HEK293 (cell line): ENCODE data around the gene THAP4.

Experiments
- CTCF ChIA-PET: fragments of 350-600 bp; formaldehyde crosslinking; extraction: SDS; loops from one replicate; lab custom pipeline; 2021; ENCODE audit warnings: antibody characterized with exemption; lab: Yijun Ruan, JAX
- POLR2A ChIA-PET: fragments of 300-600 bp; formaldehyde crosslinking; extraction: SDS; loops from one replicate; lab custom pipeline; 2020; ENCODE audit warnings: antibody characterized with exemption, inconsistent platforms; lab: Yijun Ruan, JAX
- H3K27ac ChIP-seq: fragments of 200-500 bp; sonication (Bioruptor generic); 2 replicates; pipeline ENCODE4 v1.5.1; 2014; ENCODE audit warnings: low read depth, low read length, control low read depth, inconsistent platforms; ENCODE audit errors: extremely low read depth
- H3K36me3 ChIP-seq, 2 experiments: fragments of 200-500 bp in 1 of 2; sonication (Bioruptor generic) in 1 of 2; 1 replicate in 1 of 2; 2 replicates in 1 of 2; pipeline ENCODE4 v1.5.1; 2014 to 2017; ENCODE audit warnings: inconsistent platforms in 2 of 2, low read length in 2 of 2; ENCODE audit not compliant: control insufficient read depth in 2 of 2, insufficient read depth in 1 of 2
- H3K4me1 ChIP-seq: fragments of 200-500 bp; sonication (Bioruptor generic); 2 replicates; pipeline ENCODE4 v1.5.1; 2014; ENCODE audit warnings: mild to moderate bottlenecking, low read length, inconsistent platforms; ENCODE audit not compliant: control insufficient read depth, insufficient read depth
- H3K4me3 ChIP-seq: 2 replicates; pipeline ENCODE4 v1.5.1; 2011; ENCODE audit warnings: low read depth, mild to moderate bottlenecking, control low read depth, low read length, moderate library complexity
- H3K9me3 ChIP-seq: fragments of 200-500 bp; sonication (Bioruptor generic); 2 replicates; pipeline ENCODE4 v1.5.1; 2014; ENCODE audit warnings: low read depth, low read length, inconsistent platforms; ENCODE audit not compliant: control insufficient read depth, insufficient read depth
- EGR2 ChIP-seq: fragments of 450-650 bp; formaldehyde crosslinking; IDR thresholded peaks from 2 replicates; pipeline ENCODE4 v1.5.1; 2016; ENCODE audit warnings: low read depth, missing biosample characterization, missing genetic modification characterization
- GLI4 ChIP-seq: fragments of 450-650 bp; formaldehyde crosslinking; IDR thresholded peaks from 2 replicates; pipeline ENCODE4 v1.5.1; 2016; ENCODE audit warnings: missing biosample characterization, missing genetic modification characterization
- GLIS2 ChIP-seq: fragments of 450-650 bp; formaldehyde crosslinking; IDR thresholded peaks from 2 replicates; pipeline ENCODE4 v1.5.1; 2016; ENCODE audit warnings: missing biosample characterization, missing genetic modification characterization
- KLF1 ChIP-seq: fragments of 450-650 bp; formaldehyde crosslinking; IDR thresholded peaks from 2 replicates; pipeline ENCODE4 v1.5.1; 2016; ENCODE audit warnings: missing biosample characterization, missing genetic modification characterization
- SCRT2 ChIP-seq: fragments of 450-650 bp; formaldehyde crosslinking; IDR thresholded peaks from 2 replicates; pipeline ENCODE4 v1.5.1; 2016; ENCODE audit warnings: missing biosample characterization, missing genetic modification characterization
- SETDB1 ChIP-seq: IDR thresholded peaks from one replicate; pipeline ENCODE4 v1.6.1; 2017; ENCODE audit warnings: mild to moderate bottlenecking, low read length, moderate library complexity, mixed read lengths; ENCODE audit not compliant: insufficient read length
- SP2 ChIP-seq: fragments of 450-650 bp; formaldehyde crosslinking; IDR thresholded peaks from 2 replicates; pipeline ENCODE4 v1.5.1; 2016; ENCODE audit warnings: missing biosample characterization, missing genetic modification characterization
- SP7 ChIP-seq: fragments of 450-650 bp; formaldehyde crosslinking; IDR thresholded peaks from 2 replicates; pipeline ENCODE4 v1.5.1; 2016; ENCODE audit warnings: missing biosample characterization, missing genetic modification characterization
- WT1 ChIP-seq: fragments of 450-650 bp; formaldehyde crosslinking; IDR thresholded peaks from 2 replicates; pipeline ENCODE4 v1.5.1; 2016; ENCODE audit warnings: missing biosample characterization, missing genetic modification characterization
- ZFHX2 ChIP-seq: fragments of 450-650 bp; formaldehyde crosslinking; conservative IDR thresholded peaks from 2 replicates; pipeline ENCODE4 v1.5.1; 2016; ENCODE audit warnings: missing biosample characterization, missing genetic modification characterization
- ZNF121 ChIP-seq: fragments of 450-650 bp; formaldehyde crosslinking; IDR thresholded peaks from 2 replicates; pipeline ENCODE4 v1.5.1; 2016; ENCODE audit warnings: missing biosample characterization, missing genetic modification characterization
- ZNF211 ChIP-seq: fragments of 450-650 bp; formaldehyde crosslinking; IDR thresholded peaks from 2 replicates; pipeline ENCODE4 v1.5.1; 2016; ENCODE audit warnings: low read depth, missing biosample characterization, missing genetic modification characterization
- ZNF585B ChIP-seq: fragments of 450-650 bp; formaldehyde crosslinking; IDR thresholded peaks from 2 replicates; pipeline ENCODE4 v1.5.1; 2016; ENCODE audit warnings: missing biosample characterization, missing genetic modification characterization
- ZNF600 ChIP-seq: fragments of 450-650 bp; formaldehyde crosslinking; IDR thresholded peaks from 2 replicates; pipeline ENCODE4 v1.5.1; 2016; ENCODE audit warnings: missing biosample characterization, missing genetic modification characterization
- TF ChIP-seq, protein P1 (sequence below): fragments of 450-650 bp; formaldehyde crosslinking; IDR thresholded peaks from 2 replicates; pipeline ENCODE4 v1.5.1; 2016; ENCODE audit warnings: missing biosample characterization, missing genetic modification characterization
- TF ChIP-seq, protein P2 (sequence below): fragments of 450-650 bp; formaldehyde crosslinking; conservative IDR thresholded peaks from 2 replicates; pipeline ENCODE4 v1.5.1; 2016; ENCODE audit warnings: low read depth, missing biosample characterization, missing genetic modification characterization
- TF ChIP-seq, protein P3 (sequence below): fragments of 450-650 bp; formaldehyde crosslinking; IDR thresholded peaks from 2 replicates; pipeline ENCODE4 v1.5.1; 2016; ENCODE audit warnings: missing biosample characterization, missing genetic modification characterization
- TF ChIP-seq, protein P4 (sequence below): fragments of 450-650 bp; IDR thresholded peaks from 2 replicates; pipeline ENCODE4 v1.5.1; 2018; ENCODE audit warnings: missing biosample characterization, mild to moderate bottlenecking, missing genetic modification characterization
- TF ChIP-seq, protein P5 (sequence below): fragments of 450-650 bp; formaldehyde crosslinking; IDR thresholded peaks from 2 replicates; pipeline ENCODE4 v1.5.1; 2016; ENCODE audit warnings: missing biosample characterization, missing genetic modification characterization, borderline replicate concordance

Gene THAP4

DNA sequence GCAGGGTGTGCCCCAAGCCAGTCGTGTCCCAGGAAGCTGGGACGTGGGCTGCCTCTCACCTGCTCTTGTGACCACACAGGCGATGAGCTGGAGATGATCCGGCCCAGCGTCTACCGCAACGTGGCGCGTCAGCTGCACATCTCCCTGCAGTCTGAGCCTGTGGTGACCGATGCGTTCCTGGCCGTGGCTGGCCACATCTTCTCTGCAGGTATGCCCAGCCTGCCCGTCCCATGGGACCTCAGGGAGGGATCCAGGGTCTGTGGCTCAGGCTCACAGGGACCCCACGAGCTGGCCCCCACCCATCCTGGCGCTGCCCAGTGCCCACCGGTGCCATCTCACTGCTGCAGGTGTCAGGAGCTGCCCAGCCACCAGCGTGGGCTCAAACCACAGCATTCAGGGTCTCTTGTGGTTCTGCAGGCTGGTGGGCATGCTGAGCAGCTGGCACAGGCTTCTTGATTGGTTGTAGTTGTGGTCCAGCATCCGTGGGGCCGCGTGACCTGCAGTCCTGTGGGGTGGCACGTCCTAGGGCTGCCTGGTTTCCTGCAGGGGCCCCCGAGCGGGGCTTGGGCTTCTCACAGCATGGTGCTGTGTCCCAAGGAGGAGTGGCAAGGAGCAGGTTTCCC lies 74.6 kb downstream of the THAP4 start:
- H3K4me1 ChIP-seq: no peaks in the 10 kb centered on the region
- CTCF ChIA-PET: interaction anchor here (0.6 kb wide), 1 partner anchor 49 kb away, joined by 3 read pairs; no protein-coding TSS in a partner anchor
- POLR2A ChIA-PET: no interaction called here
- H3K27ac ChIP-seq: no peak overlapping the region
- TF ChIP-seq KLF1 (tag by site-specific recombination): 0 out of 2 replicates have a peak, but pooled peaks have one; percentile 6
- no peak for TF ChIP-seq ZNF211 (tag by site-specific recombination)
- TF ChIP-seq, protein P1, sequence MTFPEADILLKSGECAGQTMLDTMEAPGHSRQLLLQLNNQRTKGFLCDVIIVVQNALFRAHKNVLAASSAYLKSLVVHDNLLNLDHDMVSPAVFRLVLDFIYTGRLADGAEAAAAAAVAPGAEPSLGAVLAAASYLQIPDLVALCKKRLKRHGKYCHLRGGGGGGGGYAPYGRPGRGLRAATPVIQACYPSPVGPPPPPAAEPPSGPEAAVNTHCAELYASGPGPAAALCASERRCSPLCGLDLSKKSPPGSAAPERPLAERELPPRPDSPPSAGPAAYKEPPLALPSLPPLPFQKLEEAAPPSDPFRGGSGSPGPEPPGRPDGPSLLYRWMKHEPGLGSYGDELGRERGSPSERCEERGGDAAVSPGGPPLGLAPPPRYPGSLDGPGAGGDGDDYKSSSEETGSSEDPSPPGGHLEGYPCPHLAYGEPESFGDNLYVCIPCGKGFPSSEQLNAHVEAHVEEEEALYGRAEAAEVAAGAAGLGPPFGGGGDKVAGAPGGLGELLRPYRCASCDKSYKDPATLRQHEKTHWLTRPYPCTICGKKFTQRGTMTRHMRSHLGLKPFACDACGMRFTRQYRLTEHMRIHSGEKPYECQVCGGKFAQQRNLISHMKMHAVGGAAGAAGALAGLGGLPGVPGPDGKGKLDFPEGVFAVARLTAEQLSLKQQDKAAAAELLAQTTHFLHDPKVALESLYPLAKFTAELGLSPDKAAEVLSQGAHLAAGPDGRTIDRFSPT (tag by site-specific recombination): peak; percentile 46; the same call in 1 of the 2 replicates
- no peak overlapping the region for H3K4me3 ChIP-seq
- no peaks in the 10 kb centered on the region; the same call in 1 of the 2 replicates for H3K9me3 ChIP-seq
- no peaks in the 10 kb centered on the region for H3K36me3 ChIP-seq

DNA sequence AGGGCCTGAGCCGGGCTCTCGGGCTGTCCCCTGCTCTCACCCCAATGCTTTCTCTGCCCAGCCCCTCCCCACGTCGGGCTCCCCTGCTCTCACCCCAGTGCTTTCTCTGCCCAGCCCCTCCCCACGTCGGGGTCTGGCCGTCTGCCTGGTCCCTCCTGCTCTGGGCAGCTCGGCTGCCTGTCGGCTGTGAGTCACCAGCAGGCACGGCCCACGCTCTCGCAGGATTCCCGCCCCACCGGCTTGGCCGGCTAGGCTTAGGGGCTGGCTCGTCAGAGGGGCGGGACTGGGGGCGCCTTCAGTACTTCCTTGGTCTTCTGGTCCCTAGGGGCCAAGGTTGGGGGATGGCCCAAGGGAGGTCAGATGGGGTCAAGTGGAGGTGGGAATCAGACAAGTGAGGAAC lies 75.1 kb downstream of the THAP4 start:
- Histone ChIP-seq H3K36me3 (no peaks in the 10 kb centered on the region), H3K4me1 (no peaks in the 10 kb centered on the region), H3K9me3 (no peaks in the 10 kb centered on the region; the same call in 1 of the 2 replicates), H3K27ac (no peak overlapping the region), H3K4me3 (no peak overlapping the region)
- TF ChIP-seq WT1 (tag by site-specific recombination) (no peak), EGR2 (peak; percentile 38), GLI4 (no peak), ZFHX2 (tag by site-specific recombination) (peak; percentile 62), SP7 (0 out of 2 replicates have a peak, but pooled peaks have one; percentile 26), SP2 (tag by site-specific recombination) (peak; percentile 63), ZNF121 (no peak), SCRT2 (tag by site-specific recombination) (no peak), ZNF585B (tag by site-specific recombination) (no peak), SETDB1 (no peak), KLF1 (tag by site-specific recombination) (0 out of 2 replicates have a peak, but pooled peaks have one; percentile 15), ZNF600 (tag by site-specific recombination) (0 out of 2 replicates have a peak, but pooled peaks have one; percentile 14), GLIS2 (tag by site-specific recombination) (0 out of 2 replicates have a peak, but pooled peaks have one; percentile 23)
- TF ChIP-seq, protein P2, sequence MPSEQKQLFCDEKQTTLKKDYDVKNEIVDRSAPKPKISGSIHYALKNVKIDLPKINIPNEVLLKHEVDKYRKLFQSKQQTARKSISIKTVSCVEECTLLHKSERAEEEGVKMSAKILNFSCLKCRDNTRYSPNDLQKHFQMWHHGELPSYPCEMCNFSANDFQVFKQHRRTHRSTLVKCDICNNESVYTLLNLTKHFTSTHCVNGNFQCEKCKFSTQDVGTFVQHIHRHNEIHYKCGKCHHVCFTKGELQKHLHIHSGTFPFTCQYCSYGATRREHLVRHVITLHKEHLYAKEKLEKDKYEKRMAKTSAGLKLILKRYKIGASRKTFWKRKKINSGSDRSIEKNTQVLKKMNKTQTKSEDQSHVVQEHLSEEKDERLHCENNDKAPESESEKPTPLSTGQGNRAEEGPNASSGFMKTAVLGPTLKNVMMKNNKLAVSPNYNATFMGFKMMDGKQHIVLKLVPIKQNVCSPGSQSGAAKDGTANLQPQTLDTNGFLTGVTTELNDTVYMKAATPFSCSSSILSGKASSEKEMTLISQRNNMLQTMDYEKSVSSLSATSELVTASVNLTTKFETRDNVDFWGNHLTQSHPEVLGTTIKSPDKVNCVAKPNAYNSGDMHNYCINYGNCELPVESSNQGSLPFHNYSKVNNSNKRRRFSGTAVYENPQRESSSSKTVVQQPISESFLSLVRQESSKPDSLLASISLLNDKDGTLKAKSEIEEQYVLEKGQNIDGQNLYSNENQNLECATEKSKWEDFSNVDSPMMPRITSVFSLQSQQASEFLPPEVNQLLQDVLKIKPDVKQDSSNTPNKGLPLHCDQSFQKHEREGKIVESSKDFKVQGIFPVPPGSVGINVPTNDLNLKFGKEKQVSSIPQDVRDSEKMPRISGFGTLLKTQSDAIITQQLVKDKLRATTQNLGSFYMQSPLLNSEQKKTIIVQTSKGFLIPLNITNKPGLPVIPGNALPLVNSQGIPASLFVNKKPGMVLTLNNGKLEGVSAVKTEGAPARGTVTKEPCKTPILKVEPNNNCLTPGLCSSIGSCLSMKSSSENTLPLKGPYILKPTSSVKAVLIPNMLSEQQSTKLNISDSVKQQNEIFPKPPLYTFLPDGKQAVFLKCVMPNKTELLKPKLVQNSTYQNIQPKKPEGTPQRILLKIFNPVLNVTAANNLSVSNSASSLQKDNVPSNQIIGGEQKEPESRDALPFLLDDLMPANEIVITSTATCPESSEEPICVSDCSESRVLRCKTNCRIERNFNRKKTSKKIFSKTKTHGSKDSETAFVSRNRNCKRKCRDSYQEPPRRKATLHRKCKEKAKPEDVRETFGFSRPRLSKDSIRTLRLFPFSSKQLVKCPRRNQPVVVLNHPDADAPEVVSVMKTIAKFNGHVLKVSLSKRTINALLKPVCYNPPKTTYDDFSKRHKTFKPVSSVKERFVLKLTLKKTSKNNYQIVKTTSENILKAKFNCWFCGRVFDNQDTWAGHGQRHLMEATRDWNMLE: no peak
- TF ChIP-seq, protein P3, sequence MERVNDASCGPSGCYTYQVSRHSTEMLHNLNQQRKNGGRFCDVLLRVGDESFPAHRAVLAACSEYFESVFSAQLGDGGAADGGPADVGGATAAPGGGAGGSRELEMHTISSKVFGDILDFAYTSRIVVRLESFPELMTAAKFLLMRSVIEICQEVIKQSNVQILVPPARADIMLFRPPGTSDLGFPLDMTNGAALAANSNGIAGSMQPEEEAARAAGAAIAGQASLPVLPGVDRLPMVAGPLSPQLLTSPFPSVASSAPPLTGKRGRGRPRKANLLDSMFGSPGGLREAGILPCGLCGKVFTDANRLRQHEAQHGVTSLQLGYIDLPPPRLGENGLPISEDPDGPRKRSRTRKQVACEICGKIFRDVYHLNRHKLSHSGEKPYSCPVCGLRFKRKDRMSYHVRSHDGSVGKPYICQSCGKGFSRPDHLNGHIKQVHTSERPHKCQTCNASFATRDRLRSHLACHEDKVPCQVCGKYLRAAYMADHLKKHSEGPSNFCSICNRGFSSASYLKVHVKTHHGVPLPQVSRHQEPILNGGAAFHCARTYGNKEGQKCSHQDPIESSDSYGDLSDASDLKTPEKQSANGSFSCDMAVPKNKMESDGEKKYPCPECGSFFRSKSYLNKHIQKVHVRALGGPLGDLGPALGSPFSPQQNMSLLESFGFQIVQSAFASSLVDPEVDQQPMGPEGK (tag by site-specific recombination): 0 out of 2 replicates have a peak, but pooled peaks have one; percentile 17
- TF ChIP-seq, protein P4, sequence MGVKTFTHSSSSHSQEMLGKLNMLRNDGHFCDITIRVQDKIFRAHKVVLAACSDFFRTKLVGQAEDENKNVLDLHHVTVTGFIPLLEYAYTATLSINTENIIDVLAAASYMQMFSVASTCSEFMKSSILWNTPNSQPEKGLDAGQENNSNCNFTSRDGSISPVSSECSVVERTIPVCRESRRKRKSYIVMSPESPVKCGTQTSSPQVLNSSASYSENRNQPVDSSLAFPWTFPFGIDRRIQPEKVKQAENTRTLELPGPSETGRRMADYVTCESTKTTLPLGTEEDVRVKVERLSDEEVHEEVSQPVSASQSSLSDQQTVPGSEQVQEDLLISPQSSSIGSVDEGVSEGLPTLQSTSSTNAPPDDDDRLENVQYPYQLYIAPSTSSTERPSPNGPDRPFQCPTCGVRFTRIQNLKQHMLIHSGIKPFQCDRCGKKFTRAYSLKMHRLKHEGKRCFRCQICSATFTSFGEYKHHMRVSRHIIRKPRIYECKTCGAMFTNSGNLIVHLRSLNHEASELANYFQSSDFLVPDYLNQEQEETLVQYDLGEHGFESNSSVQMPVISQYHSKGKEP: no peak
- TF ChIP-seq, protein P5, sequence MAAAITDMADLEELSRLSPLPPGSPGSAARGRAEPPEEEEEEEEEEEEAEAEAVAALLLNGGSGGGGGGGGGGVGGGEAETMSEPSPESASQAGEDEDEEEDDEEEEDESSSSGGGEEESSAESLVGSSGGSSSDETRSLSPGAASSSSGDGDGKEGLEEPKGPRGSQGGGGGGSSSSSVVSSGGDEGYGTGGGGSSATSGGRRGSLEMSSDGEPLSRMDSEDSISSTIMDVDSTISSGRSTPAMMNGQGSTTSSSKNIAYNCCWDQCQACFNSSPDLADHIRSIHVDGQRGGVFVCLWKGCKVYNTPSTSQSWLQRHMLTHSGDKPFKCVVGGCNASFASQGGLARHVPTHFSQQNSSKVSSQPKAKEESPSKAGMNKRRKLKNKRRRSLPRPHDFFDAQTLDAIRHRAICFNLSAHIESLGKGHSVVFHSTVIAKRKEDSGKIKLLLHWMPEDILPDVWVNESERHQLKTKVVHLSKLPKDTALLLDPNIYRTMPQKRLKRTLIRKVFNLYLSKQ: no peak
- CTCF ChIA-PET: interaction anchor here (0.6 kb wide), 1 partner anchor 49 kb away, joined by 3 read pairs; no protein-coding TSS in a partner anchor
- POLR2A ChIA-PET: no interaction called here
